GM12874 (cell line): Measurements from ENCODE around the gene HSPA1B.

Experiments used
- CTCF ChIP-seq: IDR thresholded peaks from 2 replicates; pipeline ENCODE4 v1.5.1; 2011; ENCODE audit warnings: low read depth, mild to moderate bottlenecking, control low read depth, low read length, moderate library complexity; ENCODE audit not compliant: insufficient read depth

The HSPA1B gene

GRCh38 chr6:31878726-31879125 is 51.2 kb downstream of the HSPA1B start, which contains the start of gene SLC44A4:
Gene SLC44A4, minus strand, starts transcription at chr6:31878997. Its CDS starts 17 bp downstream, at chr6:31878980.
- TF ChIP-seq CTCF = no peak

GRCh38 chr6:31879143-31879542 is 51.6 kb downstream of the HSPA1B start:
- TF ChIP-seq CTCF = no peak
